Kidney epithelial cell (primary cell): ENCODE measurements around the gene GABRR3. TPM values are rescaled to one million over a fixed set of nuclear protein-coding genes. Genes with fewer than 3 reads are reported as not detected.

Experiments used
- DNase-seq: peaks from one replicate; pipeline ENCODE4 v3.0.0-alpha.2; 2010; ENCODE audit warnings: low read depth
- H3K27me3 ChIP-seq: 2 replicates; pipeline ENCODE4 v1.6.0; 2011; ENCODE audit warnings: low read length; ENCODE audit not compliant: control insufficient read depth, insufficient read depth
- H3K36me3 ChIP-seq: 2 replicates; pipeline ENCODE4 v1.5.1; 2011; ENCODE audit warnings: low read length; ENCODE audit not compliant: control insufficient read depth, insufficient read depth
- H3K4me3 ChIP-seq: 2 replicates; pipeline ENCODE4 v1.5.1; 2011; ENCODE audit warnings: low read depth, mild to moderate bottlenecking, control low read depth, low read length
- CTCF ChIP-seq: IDR thresholded peaks from 2 replicates; pipeline ENCODE4 v1.5.1; 2011; ENCODE audit warnings: mild to moderate bottlenecking, moderate library complexity, low read length, control low read depth, inconsistent platforms; ENCODE audit not compliant: insufficient read depth, poor library complexity, severe bottlenecking
- total RNA-seq: library from RNA; depleted of rRNA; stranded (reverse); fragments of >200 nt; gene quantifications from 2 replicates; pipeline ENCODE4 v1.2.3, GENCODE V29; 2015

The GABRR3 gene
- total RNA-seq, 1 donor from 2014 or later: not detected

- DNase-seq: no peak
Observed at GRCh38 chr3:98056035-98056434, 20.9 kb upstream of the GABRR3 start.

GRCh38 chr3:98049271-98049670 lies 14.2 kb upstream of the GABRR3 start:
- Histone ChIP-seq H3K4me3 (no peak overlapping the region), H3K36me3 (no peaks in the 10 kb centered on the region), H3K27me3 (no peaks in the 10 kb centered on the region)
- TF ChIP-seq CTCF: no peak
- no peak for DNase-seq

More at GRCh38 chr3:98056035-98056434, 20.9 kb upstream of the GABRR3 start:
- no peak for TF ChIP-seq CTCF
- Histone ChIP-seq H3K27me3 (no peaks in the 10 kb centered on the region), H3K4me3 (no peak overlapping the region), H3K36me3 (no peaks in the 10 kb centered on the region)

GRCh38 chr3:98048586-98048985 lies 13.5 kb upstream of the GABRR3 start:
- H3K27me3 ChIP-seq: no peaks in the 10 kb centered on the region
- DNase-seq: no peak
- no peak overlapping the region for H3K4me3 ChIP-seq
- no peaks in the 10 kb centered on the region for H3K36me3 ChIP-seq
- TF ChIP-seq CTCF: no peak

- no peaks in the 10 kb centered on the region for H3K27me3 ChIP-seq
- DNase-seq: no peak
- H3K4me3 ChIP-seq: no peak overlapping the region
- TF ChIP-seq CTCF: no peak
- H3K36me3 ChIP-seq: no peaks in the 10 kb centered on the region
Observed at GRCh38 chr3:98041350-98041749, 6.2 kb upstream of the GABRR3 start.

- Histone ChIP-seq H3K4me3 (peak overlapping the region; percentile 10), H3K36me3 (no peaks in the 10 kb centered on the region), H3K27me3 (no peaks in the 10 kb centered on the region)
- peak; percentile 76 for TF ChIP-seq CTCF
- peak; percentile 48 for DNase-seq
Observed at GRCh38 chr3:98039322-98040024, 4.4 kb upstream of the GABRR3 start.

GRCh38 chr3:98038876-98039275 lies 3.8 kb upstream of the GABRR3 start:
- Histone ChIP-seq H3K4me3 (no peak overlapping the region), H3K27me3 (no peaks in the 10 kb centered on the region), H3K36me3 (no peaks in the 10 kb centered on the region)
- DNase-seq: no peak
- TF ChIP-seq CTCF: no peak
